HEK293 (cell line): ENCODE measurements around the gene FEZF1.

Experiments used
- CTCF ChIA-PET: fragments of 350-600 bp; formaldehyde crosslinking; extraction: SDS; loops from one replicate; lab custom pipeline; 2021; ENCODE audit warnings: antibody characterized with exemption; lab: Yijun Ruan, JAX
- POLR2A ChIA-PET: fragments of 300-600 bp; formaldehyde crosslinking; extraction: SDS; loops from one replicate; lab custom pipeline; 2020; ENCODE audit warnings: antibody characterized with exemption, inconsistent platforms; lab: Yijun Ruan, JAX
- H3K27ac ChIP-seq: fragments of 200-500 bp; sonication (Bioruptor generic); 2 replicates; pipeline ENCODE4 v1.5.1; 2014; ENCODE audit warnings: low read depth, low read length, control low read depth, inconsistent platforms; ENCODE audit errors: extremely low read depth
- H3K36me3 ChIP-seq, 2 experiments: fragments of 200-500 bp in 1 of 2; sonication (Bioruptor generic) in 1 of 2; 1 replicate in 1 of 2; 2 replicates in 1 of 2; pipeline ENCODE4 v1.5.1; 2014 to 2017; ENCODE audit warnings: inconsistent platforms in 2 of 2, low read length in 2 of 2; ENCODE audit not compliant: control insufficient read depth in 2 of 2, insufficient read depth in 1 of 2
- H3K4me1 ChIP-seq: fragments of 200-500 bp; sonication (Bioruptor generic); 2 replicates; pipeline ENCODE4 v1.5.1; 2014; ENCODE audit warnings: mild to moderate bottlenecking, low read length, inconsistent platforms; ENCODE audit not compliant: control insufficient read depth, insufficient read depth
- H3K4me3 ChIP-seq: 2 replicates; pipeline ENCODE4 v1.5.1; 2011; ENCODE audit warnings: low read depth, mild to moderate bottlenecking, control low read depth, low read length, moderate library complexity
- H3K9me3 ChIP-seq: fragments of 200-500 bp; sonication (Bioruptor generic); 2 replicates; pipeline ENCODE4 v1.5.1; 2014; ENCODE audit warnings: low read depth, low read length, inconsistent platforms; ENCODE audit not compliant: control insufficient read depth, insufficient read depth
- GLIS1 ChIP-seq: fragments of 450-650 bp; formaldehyde crosslinking; IDR thresholded peaks from 2 replicates; pipeline ENCODE4 v1.5.1; 2016; ENCODE audit warnings: missing biosample characterization, missing genetic modification characterization
- MEIS1 ChIP-seq: sonication (generic); formaldehyde crosslinking; IDR thresholded peaks from 2 replicates; pipeline ENCODE4 v1.8.1; 2022; ENCODE audit warnings: missing genetic modification reagents, mild to moderate bottlenecking, borderline replicate concordance
- MZF1 ChIP-seq: fragments of 450-650 bp; formaldehyde crosslinking; IDR thresholded peaks from 2 replicates; pipeline ENCODE4 v1.5.1; 2017; ENCODE audit warnings: missing biosample characterization, missing genetic modification characterization, borderline replicate concordance
- OVOL3 ChIP-seq: fragments of 450-650 bp; formaldehyde crosslinking; IDR thresholded peaks from 2 replicates; pipeline ENCODE4 v1.5.1; 2016; ENCODE audit warnings: missing biosample characterization, missing genetic modification characterization
- PRDM10 ChIP-seq: fragments of 450-650 bp; formaldehyde crosslinking; IDR thresholded peaks from 2 replicates; pipeline ENCODE4 v1.5.1; 2016; ENCODE audit warnings: missing biosample characterization, missing genetic modification characterization
- ZBTB10 ChIP-seq: fragments of 450-650 bp; formaldehyde crosslinking; IDR thresholded peaks from 2 replicates; pipeline ENCODE4 v1.5.1; 2016; ENCODE audit warnings: missing biosample characterization, missing genetic modification characterization
- ZBTB17 ChIP-seq: fragments of 450-650 bp; formaldehyde crosslinking; IDR thresholded peaks from 2 replicates; pipeline ENCODE4 v1.5.1; 2016; ENCODE audit warnings: missing biosample characterization, missing genetic modification characterization
- ZBTB20 ChIP-seq: fragments of 450-650 bp; formaldehyde crosslinking; IDR thresholded peaks from 2 replicates; pipeline ENCODE4 v1.5.1; 2016; ENCODE audit warnings: missing biosample characterization, missing genetic modification characterization
- ZBTB6 ChIP-seq: fragments of 450-650 bp; formaldehyde crosslinking; IDR thresholded peaks from 2 replicates; pipeline ENCODE4 v1.5.1; 2017; ENCODE audit warnings: missing biosample characterization, missing genetic modification characterization
- ZFP37 ChIP-seq: fragments of 450-650 bp; formaldehyde crosslinking; IDR thresholded peaks from 2 replicates; pipeline ENCODE4 v1.5.1; 2016; ENCODE audit warnings: missing biosample characterization, missing genetic modification characterization
- ZNF335 ChIP-seq: fragments of 450-650 bp; formaldehyde crosslinking; conservative IDR thresholded peaks from 2 replicates; pipeline ENCODE4 v1.5.1; 2016; ENCODE audit warnings: missing biosample characterization, missing genetic modification characterization
- ZNF366 ChIP-seq: fragments of 450-650 bp; formaldehyde crosslinking; conservative IDR thresholded peaks from 2 replicates; pipeline ENCODE4 v1.5.1; 2016; ENCODE audit warnings: missing biosample characterization, missing genetic modification characterization
- ZNF423 ChIP-seq: fragments of 450-650 bp; formaldehyde crosslinking; IDR thresholded peaks from 2 replicates; pipeline ENCODE4 v1.5.1; 2016; ENCODE audit warnings: missing biosample characterization, missing genetic modification characterization
- ZNF449 ChIP-seq: fragments of 450-650 bp; formaldehyde crosslinking; IDR thresholded peaks from 2 replicates; pipeline ENCODE4 v1.5.1; 2017; ENCODE audit warnings: missing biosample characterization, mild to moderate bottlenecking, missing genetic modification characterization, moderate library complexity
- ZNF560 ChIP-seq: fragments of 450-650 bp; formaldehyde crosslinking; IDR thresholded peaks from 2 replicates; pipeline ENCODE4 v1.5.1; 2017; ENCODE audit warnings: missing biosample characterization, missing genetic modification characterization, borderline replicate concordance
- ZNF623 ChIP-seq: fragments of 450-650 bp; formaldehyde crosslinking; IDR thresholded peaks from 2 replicates; pipeline ENCODE4 v1.5.1; 2016; ENCODE audit warnings: missing biosample characterization, missing genetic modification characterization
- ZNF837 ChIP-seq: fragments of 450-650 bp; formaldehyde crosslinking; IDR thresholded peaks from 2 replicates; pipeline ENCODE4 v1.5.1; 2016; ENCODE audit warnings: missing biosample characterization, missing genetic modification characterization
- ZSCAN30 ChIP-seq: fragments of 450-650 bp; IDR thresholded peaks from 2 replicates; pipeline ENCODE4 v1.5.1; 2018; ENCODE audit warnings: missing biosample characterization, mild to moderate bottlenecking, missing genetic modification characterization, moderate library complexity
- ZSCAN5A ChIP-seq: fragments of 450-650 bp; formaldehyde crosslinking; IDR thresholded peaks from 2 replicates; pipeline ENCODE4 v1.5.1; 2016; ENCODE audit warnings: missing biosample characterization, missing genetic modification characterization

The FEZF1 gene

GRCh38 chr7:122303531-122304318 lies 825 bp downstream of the FEZF1 start:
- H3K27ac ChIP-seq = no peak overlapping the region; the same call in 1 of the 2 replicates
- TF ChIP-seq MZF1 (tag by site-specific recombination) (peak; percentile 25; the same call in 1 of the 2 replicates), ZSCAN30 (no peak), ZNF560 (tag by site-specific recombination) (no peak), PRDM10 (tag by site-specific recombination) (no peak), ZFP37 (tag by site-specific recombination) (no peak), ZNF335 (tag by site-specific recombination) (peak; percentile 69), OVOL3 (no peak), ZNF837 (tag by site-specific recombination) (no peak), MEIS1 (no peak), ZNF366 (tag by site-specific recombination) (peak; percentile 91), ZNF449 (tag by site-specific recombination) (no peak), ZBTB6 (tag by site-specific recombination) (no peak), ZNF623 (no peak), ZBTB20 (tag by site-specific recombination) (peak; percentile 38; the same call in 1 of the 2 replicates), ZBTB10 (tag by site-specific recombination) (peak; percentile 82; the same call in 1 of the 2 replicates), GLIS1 (peak; percentile 34), ZSCAN5A (tag by site-specific recombination) (no peak), ZNF423 (tag by site-specific recombination) (no peak), ZBTB17 (peak; percentile 82)
- peak overlapping the region; percentile 64 for H3K4me3 ChIP-seq
- H3K4me1 ChIP-seq = no peaks in the 10 kb centered on the region
- no peaks in the 10 kb centered on the region for H3K36me3 ChIP-seq
- CTCF ChIA-PET = no interaction called here
- H3K9me3 ChIP-seq = no peaks in the 10 kb centered on the region
- POLR2A ChIA-PET = no interaction called here
